Measurements from ENCODE around the gene CERT1. TPM values are rescaled to one million over a fixed set of nuclear protein-coding genes. Genes with fewer than 3 reads are reported as not detected.

The CERT1 gene
- total RNA-seq, 1 donor from 2014 or later = 45.4 TPM

GRCh38 chr5:75405296-75405695, 106.1 kb downstream of the CERT1 start:
- H3K9me3 Mint-ChIP-seq (ENCODE audit: unreplicated experiment) = no peaks in the 10 kb centered on the region
- no peak overlapping the region for H3K27ac Mint-ChIP-seq (ENCODE audit: unreplicated experiment)
- DNase-seq = no peak
- no peaks in the 10 kb centered on the region for H3K4me1 Mint-ChIP-seq (ENCODE audit: low read depth, unreplicated experiment)
- no peak overlapping the region for H3K4me3 Mint-ChIP-seq (ENCODE audit: unreplicated experiment)
- H3K36me3 Mint-ChIP-seq (ENCODE audit: unreplicated experiment) = no peaks in the 10 kb centered on the region
- TF ChIP-seq, protein P1, sequence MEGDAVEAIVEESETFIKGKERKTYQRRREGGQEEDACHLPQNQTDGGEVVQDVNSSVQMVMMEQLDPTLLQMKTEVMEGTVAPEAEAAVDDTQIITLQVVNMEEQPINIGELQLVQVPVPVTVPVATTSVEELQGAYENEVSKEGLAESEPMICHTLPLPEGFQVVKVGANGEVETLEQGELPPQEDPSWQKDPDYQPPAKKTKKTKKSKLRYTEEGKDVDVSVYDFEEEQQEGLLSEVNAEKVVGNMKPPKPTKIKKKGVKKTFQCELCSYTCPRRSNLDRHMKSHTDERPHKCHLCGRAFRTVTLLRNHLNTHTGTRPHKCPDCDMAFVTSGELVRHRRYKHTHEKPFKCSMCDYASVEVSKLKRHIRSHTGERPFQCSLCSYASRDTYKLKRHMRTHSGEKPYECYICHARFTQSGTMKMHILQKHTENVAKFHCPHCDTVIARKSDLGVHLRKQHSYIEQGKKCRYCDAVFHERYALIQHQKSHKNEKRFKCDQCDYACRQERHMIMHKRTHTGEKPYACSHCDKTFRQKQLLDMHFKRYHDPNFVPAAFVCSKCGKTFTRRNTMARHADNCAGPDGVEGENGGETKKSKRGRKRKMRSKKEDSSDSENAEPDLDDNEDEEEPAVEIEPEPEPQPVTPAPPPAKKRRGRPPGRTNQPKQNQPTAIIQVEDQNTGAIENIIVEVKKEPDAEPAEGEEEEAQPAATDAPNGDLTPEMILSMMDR (IDR thresholded peaks at IDR 0.05; ENCODE audit: partially characterized antibody, unreplicated experiment) = no peak
- H3K27me3 Mint-ChIP-seq (ENCODE audit: unreplicated experiment) = peaks cover 2% of the 10 kb centered on the region

GRCh38 chr5:75395277-75395676, 116.2 kb downstream of the CERT1 start:
- Mint-ChIP-seq H3K36me3 (ENCODE audit: unreplicated experiment) (no peaks in the 10 kb centered on the region), H3K4me1 (ENCODE audit: low read depth, unreplicated experiment) (no peaks in the 10 kb centered on the region), H3K27me3 (ENCODE audit: unreplicated experiment) (no peaks in the 10 kb centered on the region), H3K27ac (ENCODE audit: unreplicated experiment) (no peak overlapping the region), H3K4me3 (ENCODE audit: unreplicated experiment) (no peak overlapping the region), H3K9me3 (ENCODE audit: unreplicated experiment) (no peaks in the 10 kb centered on the region)
- TF ChIP-seq, protein P1 (IDR thresholded peaks at IDR 0.05; ENCODE audit: partially characterized antibody, unreplicated experiment) = no peak
- DNase-seq = no peak

DNA sequence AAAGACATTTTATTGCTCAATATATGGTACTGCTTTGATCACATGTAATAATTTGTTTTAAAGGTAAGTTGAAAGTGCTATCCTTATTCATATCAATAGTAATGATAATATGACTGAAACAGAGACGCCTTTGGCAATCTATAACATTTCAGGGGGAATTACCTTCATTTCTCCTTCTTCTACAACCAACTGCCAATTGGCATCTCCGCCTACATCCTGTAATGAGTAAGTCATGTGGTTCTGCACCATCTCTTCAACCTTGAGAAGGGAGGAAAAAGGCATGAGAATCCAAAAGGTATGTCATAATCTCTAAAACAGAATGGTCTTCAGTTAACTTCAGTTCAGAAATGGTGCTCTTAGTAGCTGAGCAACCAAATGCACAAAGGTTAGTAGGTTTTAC, 122.0 kb downstream of the CERT1 start:
- H3K4me1 Mint-ChIP-seq (ENCODE audit: low read depth, unreplicated experiment) = no peaks in the 10 kb centered on the region
- H3K9me3 Mint-ChIP-seq (ENCODE audit: unreplicated experiment) = no peaks in the 10 kb centered on the region
- TF ChIP-seq, protein P1 (IDR thresholded peaks at IDR 0.05; ENCODE audit: partially characterized antibody, unreplicated experiment) = no peak
- H3K27ac Mint-ChIP-seq (ENCODE audit: unreplicated experiment) = no peak overlapping the region
- DNase-seq = no peak
- no peak overlapping the region for H3K4me3 Mint-ChIP-seq (ENCODE audit: unreplicated experiment)
- no peaks in the 10 kb centered on the region for H3K36me3 Mint-ChIP-seq (ENCODE audit: unreplicated experiment)
- H3K27me3 Mint-ChIP-seq (ENCODE audit: unreplicated experiment) = no peaks in the 10 kb centered on the region

DNA sequence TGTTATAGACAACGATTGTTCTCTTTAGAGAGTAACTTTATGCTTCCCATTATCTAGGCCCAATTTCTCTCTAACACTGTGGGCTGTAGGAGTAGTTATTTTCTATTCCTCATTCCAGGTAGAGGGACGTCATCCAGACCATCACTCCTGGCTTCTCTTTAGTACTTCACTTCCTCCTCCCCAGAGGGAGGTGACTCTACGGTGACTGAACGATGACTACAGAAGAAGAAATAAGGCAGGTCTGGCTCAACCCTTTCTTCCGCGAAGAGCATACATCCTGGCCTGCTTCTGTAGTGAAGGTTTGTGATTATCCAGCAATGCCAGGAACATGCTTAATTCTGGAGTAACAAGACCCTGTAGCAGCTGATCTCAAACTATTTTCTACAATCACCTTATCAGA, 123.6 kb downstream of the CERT1 start:
- TF ChIP-seq, protein P1 (IDR thresholded peaks at IDR 0.05; ENCODE audit: partially characterized antibody, unreplicated experiment) = no peak
- no peak for DNase-seq
- Mint-ChIP-seq H3K27ac (ENCODE audit: unreplicated experiment) (no peak overlapping the region), H3K4me1 (ENCODE audit: low read depth, unreplicated experiment) (no peaks in the 10 kb centered on the region), H3K9me3 (ENCODE audit: unreplicated experiment) (no peaks in the 10 kb centered on the region), H3K36me3 (ENCODE audit: unreplicated experiment) (no peaks in the 10 kb centered on the region), H3K27me3 (ENCODE audit: unreplicated experiment) (no peaks in the 10 kb centered on the region), H3K4me3 (ENCODE audit: unreplicated experiment) (no peak overlapping the region)

- H3K4me1 Mint-ChIP-seq (ENCODE audit: low read depth, unreplicated experiment) = no peaks in the 10 kb centered on the region
- no peak for DNase-seq
- H3K27me3 Mint-ChIP-seq (ENCODE audit: unreplicated experiment) = no peaks in the 10 kb centered on the region
- H3K27ac Mint-ChIP-seq (ENCODE audit: unreplicated experiment) = no peak overlapping the region
- H3K36me3 Mint-ChIP-seq (ENCODE audit: unreplicated experiment) = no peaks in the 10 kb centered on the region
- H3K4me3 Mint-ChIP-seq (ENCODE audit: unreplicated experiment) = no peak overlapping the region
- TF ChIP-seq, protein P1 (IDR thresholded peaks at IDR 0.05; ENCODE audit: partially characterized antibody, unreplicated experiment) = no peak
- no peaks in the 10 kb centered on the region for H3K9me3 Mint-ChIP-seq (ENCODE audit: unreplicated experiment)
These were observed 127.2 kb downstream of the CERT1 start for GRCh38 chr5:75384218-75384617.

All from glutamatergic neuron (in vitro differentiated cells).